KG1 (cell line): ENCODE measurements around the gene ARHGAP26.

ENCODE experiments used
- DNase-seq: peaks from one replicate; lab custom pipeline; 2025; lab: John Stamatoyannopoulos, UW

The ARHGAP26 gene

DNA sequence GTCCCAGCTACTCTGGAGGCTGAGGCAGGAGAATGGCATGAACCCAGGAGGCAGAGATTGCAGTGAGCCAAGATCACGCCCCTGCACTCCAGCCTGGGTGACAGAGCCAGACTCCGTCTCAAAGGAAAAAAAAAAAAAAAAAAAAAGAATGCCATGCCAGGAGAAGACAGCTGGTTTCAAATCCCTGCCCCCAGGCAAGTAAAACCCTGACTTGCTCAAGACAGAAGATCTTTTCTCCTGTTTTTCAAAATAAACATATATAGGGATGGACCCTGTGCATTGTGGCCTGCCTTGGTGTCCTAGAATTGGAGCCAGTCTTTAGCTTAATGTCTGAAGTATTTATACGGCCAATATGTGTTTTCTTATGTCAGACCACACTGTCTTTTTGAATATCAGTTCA, 456.2 kb downstream of the ARHGAP26 start:
- DNase-seq: no peak

DNA sequence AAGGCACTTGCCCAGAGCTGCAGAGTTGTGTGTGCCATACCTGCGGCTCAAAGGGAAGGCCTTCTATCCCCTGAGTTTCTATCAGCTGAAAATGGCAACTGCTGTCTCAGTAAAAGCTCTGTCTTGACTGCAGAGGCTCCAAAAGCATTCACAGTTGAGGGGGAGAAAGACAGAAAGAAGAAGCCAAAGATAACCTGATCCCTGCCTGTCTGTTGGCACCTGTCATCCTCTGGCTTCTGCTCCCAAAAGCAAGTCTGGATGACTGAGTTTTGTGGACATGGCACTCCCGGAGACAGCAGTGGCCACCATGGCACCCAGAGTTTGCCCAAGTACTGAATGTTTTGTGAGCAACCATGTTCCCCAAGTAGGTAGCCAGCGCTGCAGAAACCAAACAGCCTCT, 456.7 kb downstream of the ARHGAP26 start:
- DNase-seq: no peak

DNA sequence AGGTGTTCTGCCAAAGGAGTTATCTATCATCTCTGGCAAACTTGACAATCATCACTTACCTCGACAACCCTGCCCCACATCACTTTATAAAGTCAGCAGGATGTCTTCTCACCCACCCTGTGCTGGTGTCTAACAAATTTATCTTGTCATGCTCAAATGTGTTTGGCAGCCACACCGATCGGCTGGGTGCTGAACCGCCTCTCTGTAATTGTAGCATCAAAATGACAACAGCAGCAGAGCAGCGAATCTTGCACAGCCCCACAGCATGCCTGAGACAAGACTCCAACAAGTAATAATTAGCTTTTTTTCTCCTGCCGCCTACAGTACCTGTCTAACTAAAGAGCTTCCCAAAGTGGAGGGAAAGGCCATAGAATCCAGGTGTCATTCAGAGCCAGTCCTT, 457.1 kb downstream of the ARHGAP26 start:
- no peak for DNase-seq

DNA sequence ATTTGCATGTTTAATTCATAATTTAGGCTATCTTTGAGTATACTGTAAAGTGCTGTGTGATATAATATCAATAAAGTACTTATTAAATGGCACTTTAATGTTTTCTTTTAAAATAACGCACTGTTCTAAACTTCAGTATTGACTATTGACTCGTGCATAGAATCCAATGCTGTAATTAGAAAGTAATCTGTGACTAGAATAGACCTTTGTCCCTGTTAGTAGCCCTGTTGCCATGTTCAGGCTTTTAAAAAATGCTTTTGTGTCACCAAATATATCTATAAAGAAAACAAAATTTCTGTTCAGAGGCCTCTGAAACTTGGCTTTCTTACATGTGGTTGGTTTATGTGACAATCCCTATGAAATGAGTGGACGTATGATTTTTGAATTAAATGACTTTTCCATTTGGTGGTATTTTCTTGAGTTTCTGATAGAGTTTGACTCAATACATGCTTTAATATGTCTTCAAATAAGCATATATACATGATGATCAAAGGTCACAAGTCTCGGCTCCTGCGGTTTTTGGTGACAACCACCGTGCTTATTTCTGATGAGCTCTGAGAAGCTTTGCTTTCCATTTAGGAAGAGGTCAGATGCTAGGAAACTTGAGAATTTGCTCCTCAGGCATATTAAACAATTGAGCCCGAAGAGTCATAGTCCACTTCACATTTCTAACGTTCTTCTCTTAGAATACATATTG, 458.6 kb downstream of the ARHGAP26 start:
- DNase-seq: no peak

- no peak for DNase-seq
These were observed 459.3 kb downstream of the ARHGAP26 start for GRCh38 chr5:143229426-143229895.

- DNase-seq: no peak
These were observed 459.9 kb downstream of the ARHGAP26 start for GRCh38 chr5:143229896-143230675.

- no peak for DNase-seq
These were observed 460.5 kb downstream of the ARHGAP26 start for GRCh38 chr5:143230676-143230996.

DNA sequence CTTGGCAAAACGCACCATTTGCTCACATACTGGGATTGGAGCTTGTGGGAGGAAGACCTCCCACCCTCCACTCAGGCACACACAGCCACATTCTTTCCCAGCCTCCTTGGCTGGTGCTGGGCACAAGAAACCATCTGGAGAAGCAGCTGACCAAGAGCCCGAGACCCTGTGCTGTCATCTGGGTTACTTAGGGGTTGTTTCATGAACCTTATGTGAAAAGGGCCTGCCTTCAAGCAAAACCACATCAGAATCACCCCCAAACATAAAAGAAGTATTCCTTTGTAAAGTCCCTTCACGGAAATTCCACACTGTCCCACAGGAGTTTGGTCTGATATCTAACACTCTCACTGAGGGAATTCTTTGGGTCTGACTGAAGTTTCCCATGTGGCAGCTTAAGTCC, 461.2 kb downstream of the ARHGAP26 start:
- DNase-seq: no peak

DNA sequence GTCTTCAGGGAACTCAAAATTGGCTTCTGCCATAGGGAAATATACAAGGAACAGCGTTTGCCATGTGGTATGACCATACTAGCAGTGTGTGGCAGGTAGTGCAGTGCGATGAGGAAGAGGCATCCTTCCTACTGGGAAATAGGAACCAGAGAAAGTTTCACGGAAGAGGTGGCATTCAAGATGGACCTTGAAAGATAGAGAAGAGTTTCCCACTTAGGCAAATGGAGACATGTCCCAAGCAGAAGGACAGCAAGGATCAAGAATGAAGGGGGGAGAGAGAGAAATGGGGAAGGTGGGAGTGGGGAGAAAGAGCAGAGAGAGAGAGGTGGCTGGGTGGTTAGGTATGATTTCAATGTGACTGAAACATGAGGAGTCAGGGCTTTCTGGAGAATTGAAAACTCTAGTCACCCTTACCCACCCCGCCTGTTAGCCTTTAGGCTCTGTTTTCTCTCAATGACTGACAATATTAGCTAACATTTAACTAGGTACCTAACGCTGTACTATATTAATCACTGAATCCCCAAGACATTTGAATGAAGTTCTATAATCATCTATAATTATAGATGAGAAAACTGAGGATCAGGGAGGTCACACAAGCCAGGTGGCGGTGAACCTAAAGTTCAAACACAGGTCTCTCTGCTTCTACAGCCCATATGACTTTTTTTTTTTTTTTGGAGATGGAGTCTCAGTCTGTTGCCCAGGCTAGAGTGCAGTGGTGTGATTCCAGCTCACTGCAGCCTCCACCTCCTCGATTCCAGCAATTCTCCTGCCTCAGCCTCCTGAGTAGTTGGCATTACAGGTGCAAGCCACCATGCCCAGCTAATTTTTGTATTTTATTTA, 462.0 kb downstream of the ARHGAP26 start:
- DNase-seq: no peak

DNA sequence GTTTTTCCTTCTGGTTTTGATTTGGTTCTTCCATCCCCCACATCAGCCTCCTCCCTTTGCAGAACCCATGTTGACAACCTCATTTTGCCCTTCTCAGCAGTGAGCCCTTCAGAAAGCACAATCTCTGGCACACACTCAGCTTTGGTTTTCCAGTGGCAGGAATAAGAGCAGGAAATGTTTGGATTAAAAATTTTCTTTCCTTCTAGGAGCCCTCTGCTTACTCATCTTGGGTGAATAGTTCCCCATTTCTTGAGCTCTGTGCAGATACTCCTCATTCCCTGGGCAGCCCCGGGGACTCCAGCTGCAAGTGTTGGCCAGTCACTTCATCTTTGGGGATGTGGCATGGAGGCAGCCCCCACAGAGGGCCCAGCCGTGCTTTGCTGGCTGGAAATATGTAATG, 462.9 kb downstream of the ARHGAP26 start:
- DNase-seq: no peak

DNA sequence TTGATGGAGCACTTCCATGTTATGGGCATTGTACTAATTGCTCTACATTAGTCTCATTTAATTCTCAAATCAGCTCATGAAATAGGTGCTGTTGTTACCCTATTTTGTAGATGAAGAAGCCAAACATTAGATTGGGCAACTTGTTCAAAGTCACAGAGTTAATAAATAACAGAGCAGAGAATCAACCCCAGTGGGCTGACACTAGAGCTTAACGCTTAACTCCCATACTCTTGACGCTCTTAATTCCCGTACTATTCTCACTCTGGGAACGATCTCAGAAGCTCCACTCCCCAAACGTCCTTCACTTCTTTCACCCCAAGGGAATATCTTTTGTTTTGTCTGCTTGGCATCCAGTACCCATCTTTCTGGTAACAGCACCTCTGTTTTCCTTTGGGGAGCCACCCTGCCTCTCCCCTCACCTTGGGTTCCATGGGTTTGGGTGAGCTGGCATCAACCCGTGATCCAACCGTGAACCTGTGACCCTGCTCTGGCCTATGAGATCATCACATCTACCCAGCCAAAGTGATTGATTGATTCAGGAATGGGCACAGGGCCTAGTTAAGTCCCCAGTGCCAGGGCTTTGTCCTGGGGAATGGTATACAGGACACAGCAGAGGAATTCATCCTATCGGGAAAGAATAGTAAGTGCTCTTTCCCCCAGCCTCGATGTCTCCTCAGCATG, 464.1 kb downstream of the ARHGAP26 start:
- DNase-seq: no peak

DNA sequence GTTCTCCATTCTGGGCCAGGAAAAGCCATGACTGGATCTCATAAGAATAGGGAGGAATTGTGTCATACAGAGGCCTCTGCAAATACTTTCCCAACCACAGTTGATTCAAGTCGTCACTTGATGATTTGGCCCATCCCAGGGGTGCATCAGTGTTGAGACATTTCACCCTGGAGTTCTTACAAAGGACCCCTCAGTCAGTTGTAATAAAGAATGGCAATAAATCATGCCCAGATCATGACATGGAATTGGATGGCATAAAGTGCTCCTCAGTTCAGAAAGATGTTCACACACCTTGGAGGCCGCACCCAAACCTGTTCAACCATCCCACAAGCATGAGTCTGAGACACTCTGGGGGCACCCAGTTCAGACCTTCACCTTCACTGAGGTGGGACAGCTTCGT, 465.2 kb downstream of the ARHGAP26 start:
- DNase-seq: no peak

- DNase-seq: no peak
These were observed 466.5 kb downstream of the ARHGAP26 start for GRCh38 chr5:143236682-143237081.

DNA sequence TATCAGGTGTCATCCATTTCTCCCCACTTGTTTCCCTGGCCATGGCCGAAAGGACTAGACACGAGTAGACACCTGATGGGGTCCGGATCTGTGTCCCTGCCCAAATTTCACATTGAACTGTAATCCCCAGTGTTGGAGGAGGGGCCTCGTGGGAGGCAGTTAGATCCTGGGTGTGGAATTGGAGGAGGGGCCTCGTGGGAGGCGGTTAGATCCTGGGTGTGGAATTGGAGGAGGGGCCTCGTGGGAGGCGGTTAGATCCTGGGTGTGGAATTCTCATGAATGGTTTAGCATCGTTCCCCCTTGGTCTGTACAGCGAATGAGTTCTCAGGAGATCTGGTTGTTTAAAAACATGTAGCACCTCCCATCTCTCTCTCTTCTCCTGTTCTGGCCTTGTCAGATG, 467.5 kb downstream of the ARHGAP26 start:
- no peak for DNase-seq

- no peak for DNase-seq
These were observed 468.4 kb downstream of the ARHGAP26 start for GRCh38 chr5:143238620-143239019.

GRCh38 chr5:143239882-143240518, 469.8 kb downstream of the ARHGAP26 start:
- no peak for DNase-seq

DNA sequence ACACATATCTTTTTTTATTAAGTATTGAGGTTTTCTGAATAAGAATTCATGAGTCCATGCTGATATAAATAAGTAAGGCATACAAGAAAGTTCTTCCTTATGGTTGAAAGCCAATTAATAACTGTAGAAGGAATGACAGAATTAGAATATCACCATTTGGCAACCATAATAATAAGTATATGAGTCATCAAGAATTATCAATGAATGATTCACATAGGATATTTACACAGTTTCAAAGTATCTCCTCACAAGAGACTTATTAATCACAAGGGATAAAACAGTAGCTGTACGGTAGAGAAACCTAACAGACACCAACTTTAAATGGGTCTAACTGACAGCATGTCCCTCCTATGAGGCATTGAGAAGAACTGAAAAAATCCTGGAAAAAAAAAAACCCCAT, 471.7 kb downstream of the ARHGAP26 start:
- DNase-seq: no peak

- DNase-seq: no peak
These were observed 472.9 kb downstream of the ARHGAP26 start for GRCh38 chr5:143243103-143243502.

- no peak for DNase-seq
These were observed 474.0 kb downstream of the ARHGAP26 start for GRCh38 chr5:143244000-143244736.

- no peak for DNase-seq
These were observed 474.8 kb downstream of the ARHGAP26 start for GRCh38 chr5:143244990-143245389.
